ENCODE data around the gene SPRED3.

- TF ChIP-seq CTCF (IDR thresholded peaks at IDR 0.05) (peak; percentile 15; the same call in 1 of the 2 replicates), ZFX (IDR thresholded peaks at IDR 0.05; ENCODE audit: borderline replicate concordance) (no peak)
Measured at GRCh38 chr19:38385057-38385803, 3.3 kb upstream of the SPRED3 start.
